Vagina (tissue), 2 donors: ENCODE data around the gene TMEM219. TPM values are rescaled to one million over a fixed set of nuclear protein-coding genes. Genes with fewer than 3 reads are reported as not detected.

Source experiments
- DNase-seq, 2 donors: peaks; one replicate each; pipeline ENCODE4 v3.0.0-alpha.2; 2017; ENCODE audit errors: extremely low spot score in 2 of 2
- H3K27ac ChIP-seq: fragments of 200-600 bp; sonication (generic); one replicate; pipeline ENCODE4 v1.5.1; 2019
- H3K27me3 ChIP-seq: fragments of 200-600 bp; sonication (generic); one replicate; pipeline ENCODE4 v1.5.1; 2019
- H3K36me3 ChIP-seq, 2 donors: fragments of 200-600 bp; sonication (generic); one replicate each; pipeline ENCODE4 v1.5.1; 2017 to 2019
- H3K4me1 ChIP-seq: fragments of 200-600 bp; sonication (generic); one replicate; pipeline ENCODE4 v1.5.1; 2019
- H3K4me3 ChIP-seq, 2 donors: fragments of 200-600 bp; sonication (generic); 1 replicate in 1 of 2; 2 replicates in 1 of 2; pipeline ENCODE4 v1.5.1; 2016 to 2019
- H3K9me3 ChIP-seq: fragments of 200-600 bp; sonication (generic); one replicate; pipeline ENCODE4 v1.5.1; 2019
- POLR2A ChIP-seq, 2 donors: fragments of 450-650 bp; IDR thresholded peaks; one replicate each; pipeline ENCODE4 v1.6.1; 2017; ENCODE audit warnings: antibody characterized with exemption in 2 of 2, mild to moderate bottlenecking in 2 of 2, moderate library complexity in 2 of 2
- POLR2AphosphoS5 ChIP-seq, 2 donors: sonication (generic); formaldehyde crosslinking; IDR thresholded peaks; one replicate each; pipeline ENCODE4 v1.9.0; 2017; ENCODE audit warnings: antibody characterized with exemption in 2 of 2, mild to moderate bottlenecking in 2 of 2, low read depth in 1 of 2; ENCODE audit not compliant: insufficient read depth in 1 of 2
- intact Hi-C: fragments of 100-400 bp; cut with DNase I; formaldehyde crosslinking; loops from one replicate; pipeline ENCODE4 v1.15.1; 2023
- total RNA-seq: library from RNA; depleted of rRNA; stranded (reverse); fragments of >200 nt; gene quantifications from one replicate; pipeline ENCODE4 v1.2.3, GENCODE V29; 2016
- TF ChIP-seq, protein P1 (sequence below), 3 experiments: fragments of 450-650 bp in 2 of 3; fragments of 200-600 bp in 1 of 3; sonication (generic) in 1 of 3; IDR thresholded peaks; one replicate each; pipeline ENCODE4 v1.5.1; 2017 to 2019; ENCODE audit warnings: antibody characterized with exemption in 3 of 3, mild to moderate bottlenecking in 2 of 3, moderate library complexity in 2 of 3

The TMEM219 gene
- total RNA-seq, 1 donor from 2014 or later: 85.7 TPM

DNA sequence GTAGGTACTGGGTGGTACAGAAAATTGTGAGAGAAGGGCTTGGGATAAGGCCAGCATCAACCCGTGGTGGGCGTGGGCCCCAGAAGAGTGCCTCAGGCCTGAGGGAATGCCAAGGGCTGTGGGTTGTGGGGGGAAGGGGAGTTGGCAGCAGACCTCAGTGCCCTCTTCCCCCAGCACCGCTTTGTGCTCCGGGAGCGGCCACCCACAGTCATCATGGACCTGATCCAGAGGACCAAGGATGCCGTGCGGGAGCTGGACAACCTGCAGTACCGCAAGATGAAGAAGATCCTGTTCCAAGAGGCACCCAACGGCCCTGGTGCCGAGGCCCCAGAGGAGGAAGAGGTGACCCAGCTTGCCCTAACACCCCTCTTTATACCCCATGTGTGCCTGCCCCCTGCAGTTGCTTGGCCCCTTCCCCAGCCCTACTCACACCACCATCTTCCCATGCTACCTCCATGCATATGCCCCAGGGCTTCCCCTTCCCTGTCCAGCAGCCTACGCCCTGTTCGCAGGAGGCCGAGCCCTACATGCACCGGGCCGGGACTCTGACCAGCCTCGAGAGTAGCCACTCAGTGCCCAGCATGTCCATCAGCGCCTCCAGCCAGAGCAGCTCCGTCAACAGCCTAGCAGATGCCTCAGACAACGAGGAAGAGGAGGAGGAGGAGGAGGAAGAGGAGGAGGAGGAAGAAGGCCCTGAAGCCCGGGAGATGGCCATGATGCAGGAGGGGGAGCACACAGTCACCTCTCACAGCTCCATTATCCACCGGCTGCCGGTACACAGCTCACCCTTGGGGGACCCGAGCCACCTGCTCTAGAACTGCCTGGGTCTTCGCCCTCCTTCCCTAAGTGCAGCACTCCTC is 20.9 kb downstream of the TMEM219 start:
- intact Hi-C loops: no loop called here
- no peaks in the 10 kb centered on the region for H3K9me3 ChIP-seq
- H3K27me3 ChIP-seq: no peaks in the 10 kb centered on the region
- H3K4me3 ChIP-seq: no peak overlapping the region
- H3K27ac ChIP-seq: no peak overlapping the region
- no peak for TF ChIP-seq POLR2A (IDR thresholded peaks at IDR 0.05)
- peaks cover 0 to 100% of the 10 kb centered on the region in 2 donors for H3K36me3 ChIP-seq
- H3K4me1 ChIP-seq: peaks cover 3% of the 10 kb centered on the region
- DNase-seq: no peak

DNA sequence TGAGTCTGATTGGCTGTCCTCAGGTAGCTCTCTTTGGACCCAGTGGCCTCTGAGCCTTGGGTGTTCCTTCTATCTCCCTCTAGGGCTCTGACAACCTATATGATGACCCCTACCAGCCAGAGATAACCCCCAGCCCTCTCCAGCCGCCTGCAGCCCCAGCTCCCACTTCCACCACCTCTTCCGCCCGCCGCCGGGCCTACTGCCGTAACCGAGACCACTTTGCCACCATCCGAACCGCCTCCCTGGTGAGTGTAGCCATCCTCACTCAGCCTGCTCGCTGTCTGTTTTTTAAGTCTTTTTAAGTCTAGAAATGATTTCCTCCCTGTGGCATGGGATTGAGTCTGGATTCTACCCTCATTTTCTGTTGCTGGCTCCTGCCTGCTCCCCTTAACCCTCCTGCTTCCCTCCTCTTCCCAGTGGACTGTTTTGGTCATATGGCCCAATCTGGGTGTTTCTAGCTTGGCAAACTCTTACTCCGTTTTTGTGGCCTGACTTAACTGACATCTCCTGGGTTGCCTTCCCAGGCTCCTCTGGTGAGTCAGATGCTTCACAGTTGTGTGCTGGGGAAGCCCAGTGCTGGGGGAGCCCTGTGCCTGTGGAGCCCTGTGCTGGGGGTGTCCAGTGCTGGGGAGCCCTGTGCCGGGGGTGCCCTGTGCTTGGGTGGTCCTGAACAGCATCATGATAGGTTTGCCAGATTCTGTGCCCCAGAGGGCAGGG is 21.7 kb downstream of the TMEM219 start:
- intact Hi-C loops: no loop called here
- Histone ChIP-seq H3K36me3 (peaks cover 0 to 100% of the 10 kb centered on the region in 2 donors), H3K27ac (no peak overlapping the region), H3K27me3 (no peaks in the 10 kb centered on the region), H3K4me3 (no peak overlapping the region), H3K9me3 (no peaks in the 10 kb centered on the region), H3K4me1 (no peaks in the 10 kb centered on the region)
- no peak for DNase-seq
- TF ChIP-seq POLR2A (IDR thresholded peaks at IDR 0.05): no peak
- TF ChIP-seq, protein P1, sequence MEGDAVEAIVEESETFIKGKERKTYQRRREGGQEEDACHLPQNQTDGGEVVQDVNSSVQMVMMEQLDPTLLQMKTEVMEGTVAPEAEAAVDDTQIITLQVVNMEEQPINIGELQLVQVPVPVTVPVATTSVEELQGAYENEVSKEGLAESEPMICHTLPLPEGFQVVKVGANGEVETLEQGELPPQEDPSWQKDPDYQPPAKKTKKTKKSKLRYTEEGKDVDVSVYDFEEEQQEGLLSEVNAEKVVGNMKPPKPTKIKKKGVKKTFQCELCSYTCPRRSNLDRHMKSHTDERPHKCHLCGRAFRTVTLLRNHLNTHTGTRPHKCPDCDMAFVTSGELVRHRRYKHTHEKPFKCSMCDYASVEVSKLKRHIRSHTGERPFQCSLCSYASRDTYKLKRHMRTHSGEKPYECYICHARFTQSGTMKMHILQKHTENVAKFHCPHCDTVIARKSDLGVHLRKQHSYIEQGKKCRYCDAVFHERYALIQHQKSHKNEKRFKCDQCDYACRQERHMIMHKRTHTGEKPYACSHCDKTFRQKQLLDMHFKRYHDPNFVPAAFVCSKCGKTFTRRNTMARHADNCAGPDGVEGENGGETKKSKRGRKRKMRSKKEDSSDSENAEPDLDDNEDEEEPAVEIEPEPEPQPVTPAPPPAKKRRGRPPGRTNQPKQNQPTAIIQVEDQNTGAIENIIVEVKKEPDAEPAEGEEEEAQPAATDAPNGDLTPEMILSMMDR (IDR thresholded peaks at IDR 0.05): no peak
- no peak for TF ChIP-seq POLR2AphosphoS5 (IDR thresholded peaks at IDR 0.05; ENCODE audit: insufficient read depth in 1 of 2, low read depth in 1 of 2)

DNA sequence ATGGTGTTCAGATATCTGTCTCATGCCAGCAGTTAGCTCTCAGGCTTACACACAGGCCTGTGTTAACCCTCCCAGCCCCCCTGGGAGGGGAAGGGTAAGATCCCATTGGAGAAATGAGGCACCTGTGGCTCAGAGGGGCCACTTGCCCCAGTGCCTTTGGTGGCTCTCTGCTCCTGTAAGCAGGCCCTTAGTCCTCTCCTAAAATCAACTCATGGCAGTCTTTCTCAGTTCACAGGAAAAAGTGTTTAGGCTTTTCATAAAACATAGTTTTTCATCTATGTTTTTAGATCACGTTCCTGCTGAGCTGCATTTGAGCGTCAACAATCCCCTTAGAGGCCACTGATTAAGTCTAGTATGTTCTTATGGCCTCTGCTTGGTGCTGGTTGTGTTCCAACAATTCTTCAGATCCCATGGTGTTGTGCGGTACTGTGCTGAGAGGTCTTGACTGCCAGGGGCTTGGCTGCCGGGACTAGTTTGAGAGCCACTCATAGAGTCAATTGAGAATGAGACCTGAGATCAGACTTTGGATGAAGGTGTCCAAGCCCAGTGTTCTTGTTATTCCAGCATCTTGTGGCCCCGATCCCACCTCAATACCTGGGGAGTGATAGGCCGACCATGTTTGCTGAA is 22.4 kb downstream of the TMEM219 start:
- H3K9me3 ChIP-seq: no peaks in the 10 kb centered on the region
- intact Hi-C loops: no loop called here
- no peak overlapping the region for H3K4me3 ChIP-seq
- TF ChIP-seq, protein P1 (IDR thresholded peaks at IDR 0.05): no peak
- TF ChIP-seq POLR2A (IDR thresholded peaks at IDR 0.05) (no peak), POLR2AphosphoS5 (IDR thresholded peaks at IDR 0.05; ENCODE audit: insufficient read depth in 1 of 2, low read depth in 1 of 2) (no peak)
- no peaks in the 10 kb centered on the region for H3K27me3 ChIP-seq
- no peak overlapping the region for H3K27ac ChIP-seq
- no peaks in the 10 kb centered on the region for H3K4me1 ChIP-seq
- peaks cover 0 to 93% of the 10 kb centered on the region in 2 donors for H3K36me3 ChIP-seq
- no peak for DNase-seq

DNA sequence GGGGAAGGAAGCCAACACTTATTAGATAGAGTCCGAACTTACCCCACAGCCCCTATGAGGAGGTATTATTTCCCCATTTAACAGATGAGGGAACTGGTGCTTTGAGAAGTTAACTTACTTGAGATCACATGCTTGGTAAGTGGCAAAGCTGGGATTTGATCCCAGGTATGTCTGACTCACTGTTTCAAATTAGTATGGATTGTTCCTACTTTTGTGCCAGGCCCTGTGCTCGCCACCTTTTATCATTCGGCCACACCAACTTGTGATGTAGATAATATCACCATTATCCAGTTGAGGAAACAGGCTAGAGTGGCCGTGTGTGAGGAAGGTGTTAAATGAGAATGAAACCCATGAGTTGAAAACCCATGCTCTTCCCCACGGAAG is 22.9 kb downstream of the TMEM219 start:
- Histone ChIP-seq H3K27ac (no peak overlapping the region), H3K4me3 (no peak overlapping the region), H3K4me1 (no peaks in the 10 kb centered on the region), H3K36me3 (peaks cover 0 to 88% of the 10 kb centered on the region in 2 donors), H3K9me3 (no peaks in the 10 kb centered on the region), H3K27me3 (no peaks in the 10 kb centered on the region)
- DNase-seq: no peak
- intact Hi-C loops: no loop called here
- TF ChIP-seq POLR2A (IDR thresholded peaks at IDR 0.05): no peak
- TF ChIP-seq, protein P1 (IDR thresholded peaks at IDR 0.05): no peak
- TF ChIP-seq POLR2AphosphoS5 (IDR thresholded peaks at IDR 0.05; ENCODE audit: insufficient read depth in 1 of 2, low read depth in 1 of 2): no peak

DNA sequence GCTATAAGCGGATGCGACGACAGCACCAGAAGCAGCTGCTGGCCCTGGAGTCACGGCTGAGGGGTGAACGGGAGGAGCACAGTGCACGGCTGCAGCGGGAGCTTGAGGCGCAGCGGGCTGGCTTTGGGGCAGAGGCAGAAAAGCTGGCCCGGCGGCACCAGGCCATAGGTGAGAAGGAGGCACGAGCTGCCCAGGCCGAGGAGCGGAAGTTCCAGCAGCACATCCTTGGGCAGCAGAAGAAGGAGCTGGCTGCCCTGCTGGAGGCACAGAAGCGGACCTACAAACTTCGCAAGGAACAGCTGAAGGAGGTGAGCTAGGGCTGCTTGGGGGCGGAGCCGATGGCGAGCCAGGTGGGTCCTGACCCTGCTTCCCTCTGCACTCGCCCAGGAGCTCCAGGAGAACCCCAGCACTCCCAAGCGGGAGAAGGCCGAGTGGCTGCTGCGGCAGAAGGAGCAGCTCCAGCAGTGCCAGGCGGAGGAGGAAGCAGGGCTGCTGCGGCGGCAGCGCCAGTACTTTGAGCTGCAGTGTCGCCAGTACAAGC is 23.5 kb downstream of the TMEM219 start:
- Histone ChIP-seq H3K4me3 (no peak overlapping the region), H3K9me3 (no peaks in the 10 kb centered on the region), H3K27ac (no peak overlapping the region), H3K27me3 (no peaks in the 10 kb centered on the region), H3K36me3 (peaks cover 0 to 83% of the 10 kb centered on the region in 2 donors), H3K4me1 (no peaks in the 10 kb centered on the region)
- intact Hi-C loops: no loop called here
- TF ChIP-seq, protein P1 (IDR thresholded peaks at IDR 0.05): no peak
- TF ChIP-seq POLR2A (IDR thresholded peaks at IDR 0.05): no peak
- TF ChIP-seq POLR2AphosphoS5 (IDR thresholded peaks at IDR 0.05; ENCODE audit: insufficient read depth in 1 of 2, low read depth in 1 of 2): no peak
- DNase-seq: no peak
